Vagina (tissue), 2 donors: Measurements from ENCODE around the gene AGO3.

ENCODE experiments used
- CTCF ChIP-seq, 3 experiments: fragments of 450-650 bp in 2 of 3; fragments of 200-600 bp in 1 of 3; sonication (generic) in 1 of 3; IDR thresholded peaks; one replicate each; pipeline ENCODE4 v1.5.1; 2017 to 2019; ENCODE audit warnings: antibody characterized with exemption in 3 of 3, mild to moderate bottlenecking in 2 of 3, moderate library complexity in 2 of 3
- POLR2A ChIP-seq, 2 donors: fragments of 450-650 bp; IDR thresholded peaks; one replicate each; pipeline ENCODE4 v1.6.1; 2017; ENCODE audit warnings: antibody characterized with exemption in 2 of 2, mild to moderate bottlenecking in 2 of 2, moderate library complexity in 2 of 2

- TF ChIP-seq CTCF (IDR thresholded peaks at IDR 0.05), result no peak
- no peak for TF ChIP-seq POLR2A (IDR thresholded peaks at IDR 0.05)
These were observed 40.7 kb downstream of the AGO3 start for GRCh38 chr1:35971601-35972000.
